ACC112 (cell line): ENCODE measurements around the gene BMERB1.

Experiments used
- H2AFZ ChIP-seq: fragments of 200-600 bp; sonication (generic); one replicate; pipeline ENCODE4 v1.6.0; 2017; ENCODE audit warnings: antibody characterized with exemption, low read length; ENCODE audit not compliant: unreplicated experiment
- H3K27ac ChIP-seq: fragments of 200-600 bp; sonication (generic); 2 replicates; pipeline ENCODE4 v1.5.1; 2014; ENCODE audit warnings: low read depth, mild to moderate bottlenecking, antibody characterized with exemption, low read length, moderate library complexity
- H3K27me3 ChIP-seq: fragments of 200-600 bp; sonication (generic); 2 replicates; pipeline ENCODE4 v1.6.1; 2014; ENCODE audit warnings: mild to moderate bottlenecking, antibody characterized with exemption, low read length, moderate library complexity, mixed read lengths; ENCODE audit not compliant: insufficient read depth
- H3K36me3 ChIP-seq: fragments of 200-600 bp; sonication (generic); 2 replicates; pipeline ENCODE4 v1.6.1; 2016; ENCODE audit warnings: mild to moderate bottlenecking, antibody characterized with exemption, low read length, moderate library complexity, mixed read lengths; ENCODE audit not compliant: insufficient read depth
- H3K4me1 ChIP-seq: fragments of 200-600 bp; sonication (generic); one replicate; pipeline ENCODE4 v1.6.1; 2016; ENCODE audit warnings: low read length, mixed read lengths; ENCODE audit not compliant: insufficient read depth, unreplicated experiment, control insufficient read depth
- H3K4me3 ChIP-seq: fragments of 200-600 bp; sonication (generic); 2 replicates; pipeline ENCODE4 v1.5.1; 2014; ENCODE audit warnings: mild to moderate bottlenecking, low read depth, low read length
- H3K79me2 ChIP-seq: fragments of 200-600 bp; sonication (generic); one replicate; pipeline ENCODE4 v1.6.0; 2016; ENCODE audit warnings: low read length; ENCODE audit not compliant: control insufficient read depth, unreplicated experiment, insufficient read depth

The BMERB1 gene

GRCh38 chr16:15511759-15512487, 77.5 kb downstream of the BMERB1 start:
- Histone ChIP-seq H3K4me1 (peaks cover 10% of the 10 kb centered on the region), H3K27me3 (no peaks in the 10 kb centered on the region), H3K4me3 (no peak overlapping the region), H3K79me2 (no peaks in the 10 kb centered on the region), H2AFZ (no peak overlapping the region), H3K27ac (no peak overlapping the region), H3K36me3 (no peaks in the 10 kb centered on the region)

DNA sequence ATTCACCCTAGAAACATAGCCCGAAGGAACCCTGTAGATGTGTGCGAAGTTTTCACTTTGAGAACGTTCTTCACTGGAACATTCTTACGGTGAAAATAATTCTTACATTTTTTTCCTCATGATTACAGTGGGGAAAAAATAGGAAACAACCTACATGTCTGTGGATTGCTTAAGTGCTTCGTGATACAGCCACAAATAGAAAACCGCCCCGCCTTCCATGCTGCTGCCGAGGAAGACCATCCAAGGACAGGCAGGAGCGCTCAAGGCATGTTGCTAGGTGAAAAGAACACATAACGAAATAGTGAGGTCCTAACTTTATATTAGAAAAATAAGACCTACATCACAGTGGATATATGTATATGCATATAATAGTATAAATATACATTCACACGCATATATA, 78.8 kb downstream of the BMERB1 start:
- no peak overlapping the region for H3K4me3 ChIP-seq
- no peak overlapping the region for H2AFZ ChIP-seq
- H3K27ac ChIP-seq: no peak overlapping the region
- peaks cover 2% of the 10 kb centered on the region for H3K4me1 ChIP-seq
- H3K36me3 ChIP-seq: no peaks in the 10 kb centered on the region
- no peaks in the 10 kb centered on the region for H3K27me3 ChIP-seq
- no peaks in the 10 kb centered on the region for H3K79me2 ChIP-seq

GRCh38 chr16:15515992-15516391, 81.6 kb downstream of the BMERB1 start:
- Histone ChIP-seq H3K27me3 (no peaks in the 10 kb centered on the region), H2AFZ (no peak overlapping the region), H3K79me2 (no peaks in the 10 kb centered on the region), H3K4me1 (peaks cover 9% of the 10 kb centered on the region), H3K36me3 (no peaks in the 10 kb centered on the region), H3K4me3 (no peak overlapping the region), H3K27ac (no peak overlapping the region)

DNA sequence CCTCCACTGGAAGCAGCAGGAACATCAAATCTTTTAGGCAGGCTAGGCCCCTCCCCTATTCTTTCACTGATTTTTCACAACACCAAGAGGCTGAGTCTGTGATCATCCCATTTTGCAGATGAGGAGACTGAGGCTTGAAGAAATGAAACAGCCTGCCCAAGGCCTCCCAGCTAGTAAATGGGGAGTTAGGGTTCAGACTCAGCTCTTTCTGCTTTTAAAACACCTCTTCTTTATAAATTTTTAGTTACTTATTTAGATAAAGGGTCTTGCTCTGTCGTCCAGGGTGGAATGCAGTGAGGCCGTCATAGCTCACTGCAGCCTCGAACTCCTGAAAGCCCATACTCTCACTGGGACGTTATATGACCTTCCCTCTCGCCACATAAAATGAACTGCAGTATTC, 82.2 kb downstream of the BMERB1 start:
- H2AFZ ChIP-seq: no peak overlapping the region
- no peak overlapping the region for H3K27ac ChIP-seq
- no peaks in the 10 kb centered on the region for H3K36me3 ChIP-seq
- H3K79me2 ChIP-seq: no peaks in the 10 kb centered on the region
- H3K27me3 ChIP-seq: no peaks in the 10 kb centered on the region
- peaks cover 9% of the 10 kb centered on the region for H3K4me1 ChIP-seq
- H3K4me3 ChIP-seq: no peak overlapping the region

DNA sequence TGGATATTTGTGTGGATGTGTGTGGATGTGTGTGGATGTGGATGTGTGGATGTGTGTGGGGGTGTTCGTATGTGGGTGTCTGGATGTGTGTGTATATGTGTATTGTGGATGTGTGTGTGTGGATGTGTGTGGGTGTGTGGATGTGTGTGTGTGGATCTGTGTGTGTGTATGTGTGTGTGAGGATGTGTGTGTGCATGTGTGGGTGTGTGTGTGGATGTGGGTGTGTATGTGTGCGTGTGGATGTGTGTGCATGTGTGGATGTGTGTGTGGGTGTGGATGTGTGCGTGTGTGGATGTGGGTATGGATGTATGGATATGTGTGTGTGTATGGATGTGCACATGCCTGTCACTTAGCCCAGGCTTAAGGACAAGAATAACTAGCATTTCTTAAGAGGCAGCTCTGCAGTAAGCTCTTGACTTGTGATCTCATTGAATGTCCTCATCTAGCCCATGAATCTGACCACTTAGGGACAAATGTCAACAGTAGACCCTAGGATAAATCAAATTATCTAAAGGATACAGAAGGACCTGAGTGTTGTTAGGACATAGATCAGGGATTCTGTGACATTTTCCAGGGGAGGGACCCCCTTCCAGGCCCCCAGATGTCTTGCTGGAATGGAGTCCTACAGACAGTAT, 83.5 kb downstream of the BMERB1 start:
- Histone ChIP-seq H3K27ac (no peak overlapping the region), H2AFZ (no peak overlapping the region), H3K4me1 (peaks cover 9% of the 10 kb centered on the region), H3K27me3 (no peaks in the 10 kb centered on the region), H3K4me3 (no peak overlapping the region), H3K79me2 (no peaks in the 10 kb centered on the region), H3K36me3 (no peaks in the 10 kb centered on the region)

DNA sequence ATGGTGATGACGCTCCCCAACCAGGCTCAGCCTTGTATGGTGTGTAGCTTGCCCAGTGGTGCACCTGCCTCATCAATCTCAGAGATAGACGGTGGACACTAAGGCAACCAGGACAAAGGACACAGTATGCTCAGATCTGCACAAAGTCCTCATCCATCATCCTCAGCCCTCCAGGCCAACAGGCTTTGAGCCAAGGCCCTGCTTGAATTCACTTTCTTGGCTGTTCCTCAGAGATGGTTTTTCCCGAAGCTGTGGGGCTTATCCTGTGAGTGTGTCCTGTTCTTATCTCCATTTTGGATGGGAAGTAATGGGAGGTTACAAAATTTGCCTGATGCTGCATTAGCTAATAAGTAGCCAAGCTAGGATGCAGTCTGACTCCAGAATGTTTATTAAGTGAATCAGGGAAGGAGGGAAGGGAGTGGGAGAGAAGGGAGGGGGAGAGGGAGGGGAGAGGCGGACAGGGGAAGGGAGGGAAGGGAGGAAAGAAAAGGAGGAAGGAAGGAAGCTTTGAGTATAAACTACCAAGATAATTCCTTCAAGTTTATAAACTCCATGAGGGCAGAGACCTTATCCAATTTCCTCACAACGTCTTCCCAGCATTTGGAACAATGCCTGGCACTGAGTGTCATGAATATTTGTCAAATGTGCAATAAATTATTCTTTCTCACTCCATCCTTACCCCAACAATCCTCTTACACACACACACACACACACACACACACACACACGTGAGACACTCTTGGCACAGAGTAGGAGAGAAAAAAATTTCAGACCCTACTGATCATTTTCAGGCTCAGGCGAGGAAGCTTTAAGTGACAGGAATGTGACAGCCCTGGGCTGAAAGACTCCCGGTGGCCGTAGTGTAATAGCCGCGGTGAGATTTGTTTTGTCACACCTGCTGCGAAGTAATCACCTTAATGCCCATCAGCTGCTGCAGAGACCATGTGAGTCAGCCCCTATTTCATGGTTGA, 84.3 kb downstream of the BMERB1 start:
- Histone ChIP-seq H3K36me3 (no peaks in the 10 kb centered on the region), H3K4me3 (no peak overlapping the region), H2AFZ (no peak overlapping the region), H3K27me3 (no peaks in the 10 kb centered on the region), H3K4me1 (peaks cover 9% of the 10 kb centered on the region), H3K79me2 (no peaks in the 10 kb centered on the region), H3K27ac (no peak overlapping the region)

DNA sequence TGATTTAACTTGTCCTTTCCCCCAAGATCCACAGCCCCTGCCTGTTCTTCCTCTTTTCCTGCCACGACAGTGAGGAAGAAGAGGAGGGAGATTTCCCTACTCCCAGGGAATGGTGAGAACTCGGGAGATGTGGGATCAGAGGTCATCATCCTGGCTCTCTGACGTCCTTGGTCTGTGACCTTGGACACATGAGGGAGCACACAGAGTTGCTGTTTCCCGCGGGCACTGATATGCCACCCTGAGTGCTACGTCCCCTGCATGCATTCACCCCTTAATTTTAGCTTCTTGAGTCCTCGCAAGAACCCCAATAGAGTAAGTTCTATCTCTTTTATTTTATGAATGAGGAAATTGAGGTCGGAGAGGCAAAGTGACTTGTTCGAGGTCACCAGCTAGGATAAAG, 85.4 kb downstream of the BMERB1 start:
- Histone ChIP-seq H3K36me3 (no peaks in the 10 kb centered on the region), H3K27ac (no peak overlapping the region), H3K27me3 (no peaks in the 10 kb centered on the region), H3K4me1 (peaks cover 9% of the 10 kb centered on the region), H3K4me3 (no peak overlapping the region), H2AFZ (no peak overlapping the region), H3K79me2 (no peaks in the 10 kb centered on the region)

DNA sequence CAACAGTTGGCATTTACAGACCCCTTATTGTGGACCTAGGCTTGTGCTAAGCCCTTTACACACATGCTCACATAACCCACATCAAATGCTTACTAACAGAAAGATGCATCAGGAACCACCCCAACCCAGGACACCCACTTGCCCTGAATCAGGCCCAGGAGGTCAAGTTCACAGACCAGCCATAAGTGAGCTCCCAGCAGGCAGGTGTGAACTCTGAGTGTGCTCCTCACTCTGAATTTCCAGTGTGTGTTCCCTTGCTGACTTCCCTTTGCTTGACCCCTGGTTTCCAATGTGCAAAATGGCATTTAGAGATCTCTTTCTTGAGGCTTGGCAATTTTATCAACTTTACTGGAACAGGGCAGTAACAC, 87.0 kb downstream of the BMERB1 start:
- Histone ChIP-seq H3K4me3 (no peak overlapping the region), H3K36me3 (no peaks in the 10 kb centered on the region), H3K27me3 (no peaks in the 10 kb centered on the region), H3K4me1 (peaks cover 9% of the 10 kb centered on the region), H2AFZ (no peak overlapping the region), H3K79me2 (no peaks in the 10 kb centered on the region), H3K27ac (no peak overlapping the region)

DNA sequence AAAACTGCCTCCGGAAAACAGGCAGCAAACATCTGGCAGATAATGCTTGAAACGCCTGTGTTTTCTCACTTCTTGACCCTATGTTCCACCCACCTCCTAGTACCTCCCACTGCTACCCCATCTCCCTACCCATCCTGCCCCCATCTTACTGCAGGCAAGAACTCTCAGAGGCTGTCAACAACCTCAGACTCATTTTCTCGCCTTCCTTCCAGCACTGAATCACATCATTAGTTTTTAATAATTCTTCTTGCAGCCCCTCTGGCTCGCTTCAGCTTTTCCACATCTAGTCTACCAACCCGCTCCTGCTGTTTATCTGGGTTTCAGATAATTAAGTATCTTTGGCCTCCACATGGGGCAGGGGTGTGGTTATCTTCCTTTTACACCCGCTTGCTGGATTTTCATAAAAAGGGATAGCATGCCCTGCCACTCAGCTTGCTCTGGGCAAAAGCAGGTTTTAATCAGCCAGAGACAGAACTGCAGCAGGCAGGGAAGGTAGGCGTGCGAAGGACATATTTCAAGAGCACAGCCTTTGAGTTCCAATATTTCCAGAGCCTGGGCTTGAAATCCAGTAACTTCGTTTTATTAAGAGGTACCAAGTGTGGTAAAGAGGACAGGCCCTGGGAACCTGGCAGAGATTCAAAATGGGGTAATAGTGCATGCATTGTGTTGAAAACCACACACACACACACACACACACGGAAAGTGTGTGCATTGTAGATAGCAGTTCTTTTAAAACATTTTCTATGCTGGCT, 87.5 kb downstream of the BMERB1 start:
- peaks cover 9% of the 10 kb centered on the region for H3K4me1 ChIP-seq
- no peaks in the 10 kb centered on the region for H3K27me3 ChIP-seq
- no peak overlapping the region for H2AFZ ChIP-seq
- no peaks in the 10 kb centered on the region for H3K79me2 ChIP-seq
- no peaks in the 10 kb centered on the region for H3K36me3 ChIP-seq
- no peak overlapping the region for H3K27ac ChIP-seq
- H3K4me3 ChIP-seq: no peak overlapping the region

DNA sequence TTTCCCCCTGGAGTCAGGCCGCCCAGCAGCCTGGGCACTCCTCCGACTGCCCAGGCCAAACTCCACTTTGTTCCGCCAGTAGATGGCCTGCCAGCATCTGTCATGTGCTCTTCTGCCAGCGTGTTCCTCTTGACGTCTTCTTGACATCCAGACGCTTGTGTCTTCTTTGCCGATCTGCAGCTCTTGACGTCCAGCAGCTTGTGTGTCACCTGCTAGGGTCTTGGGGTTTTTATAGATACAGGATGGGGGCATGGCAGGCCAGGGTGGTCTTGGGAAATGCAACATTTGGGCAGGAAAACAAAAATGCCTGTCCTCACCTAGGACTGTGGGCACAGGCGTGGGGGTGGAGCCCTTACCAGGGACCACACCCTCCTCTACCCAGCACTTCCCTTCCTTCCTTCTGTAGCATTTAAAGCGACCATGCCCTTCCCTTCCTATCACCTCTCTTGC, 88.7 kb downstream of the BMERB1 start:
- Histone ChIP-seq H3K79me2 (no peaks in the 10 kb centered on the region), H3K27me3 (no peaks in the 10 kb centered on the region), H3K4me1 (peaks cover 8% of the 10 kb centered on the region), H2AFZ (no peak overlapping the region), H3K36me3 (no peaks in the 10 kb centered on the region), H3K4me3 (no peak overlapping the region), H3K27ac (no peak overlapping the region)
